Heart left ventricle (tissue), 16 donors: ENCODE results near the gene SLC39A9. TPM values are rescaled to one million over a fixed set of nuclear protein-coding genes. Genes with fewer than 3 reads are reported as not detected.

Experiments
- ATAC-seq, 4 donors: fragments of 200-7000 bp; cut with Tn5 transposase; one replicate each; pipeline ENCODE4 v1.9.1; 2020 to 2022; ENCODE audit warnings: moderate library complexity in 4 of 4, mild to moderate bottlenecking in 3 of 4, moderate number of reproducible peaks in 1 of 4
- DNase-seq, 5 donors: peaks; one replicate each; pipeline ENCODE4 v3.0.0-alpha.2; 2020
- H3K27ac ChIP-seq, 12 donors: fragments of 200-600 bp; sonication (generic) in 4 of 12; one replicate each; pipeline versions ENCODE4 v1.5.0 to v1.8.0; 2016 to 2022; ENCODE audit warnings: mild to moderate bottlenecking in 2 of 12
- H3K27me3 ChIP-seq, 9 donors: fragments of 200-600 bp; sonication (generic) in 2 of 9; one replicate each; pipeline versions ENCODE4 v1.5.1 to v1.8.0; 2016 to 2022; ENCODE audit warnings: mild to moderate bottlenecking in 3 of 9
- H3K36me3 ChIP-seq, 9 donors: fragments of 200-600 bp; sonication (generic) in 2 of 9; one replicate each; pipeline versions ENCODE4 v1.5.0 to v1.8.0; 2018 to 2022; ENCODE audit warnings: mild to moderate bottlenecking in 2 of 9
- H3K4me1 ChIP-seq, 12 donors: fragments of 200-600 bp; sonication (generic) in 4 of 12; one replicate each; pipeline versions ENCODE4 v1.5.0 to v1.8.0; 2016 to 2022; ENCODE audit warnings: mild to moderate bottlenecking in 3 of 12
- H3K4me3 ChIP-seq, 12 donors: fragments of 200-600 bp; sonication (generic) in 4 of 12; one replicate each; pipeline versions ENCODE4 v1.5.0 to v1.8.0; 2017 to 2022; ENCODE audit warnings: mild to moderate bottlenecking in 9 of 12, moderate library complexity in 4 of 12
- H3K9me3 ChIP-seq, 12 donors: fragments of 200-600 bp; sonication (generic) in 4 of 12; one replicate each; pipeline versions ENCODE4 v1.5.0 to v1.8.0; 2016 to 2022; ENCODE audit warnings: mild to moderate bottlenecking in 1 of 12
- CTCF ChIP-seq, 12 donors: fragments of 200-600 bp; sonication (generic) in 4 of 12; IDR thresholded peaks; one replicate each; pipeline versions ENCODE4 v1.5.0 to v1.8.0; 2018 to 2022; ENCODE audit warnings: antibody characterized with exemption in 12 of 12, mild to moderate bottlenecking in 5 of 12
- POLR2A ChIP-seq, 2 donors: fragments of 450-650 bp; IDR thresholded peaks; one replicate each; pipeline ENCODE4 v1.6.1; 2017; ENCODE audit warnings: antibody characterized with exemption in 2 of 2, mild to moderate bottlenecking in 2 of 2, moderate library complexity in 2 of 2
- WGBS, 4 donors: extraction: QIAGEN DNeasy Blood & Tissue Kit in 2 of 4; methylation state at CpG; one replicate each; pipeline versions ENCODE4 v1.1.5 to v1.1.7; 2013 to 2018; 5-methylcytosine and 5-hydroxymethylcytosine counted together
- intact Hi-C, 10 donors: fragments of 100-400 bp; cut with DNase I; formaldehyde crosslinking; loops; one replicate each; pipeline versions ENCODE4 v1.11.1 to v1.14.2; 2022
- polyA plus RNA-seq, 2 donors: library from polyadenylated mRNA; stranded (reverse); fragments of 200-250 nt; gene quantifications; one replicate each; pipeline ENCODE4 v1.2.3, GENCODE V29; 2013
- total RNA-seq, 9 donors: library from RNA; depleted of rRNA in 2 of 9; stranded (reverse); fragments of >200 nt in 2 of 9; fragmentation: NEBNext Ultra II Directional in 3 of 9; extraction: Animal tissue kit (Norgen Biotek cat#: 25700) in 3 of 9; gene quantifications; one replicate each; pipeline versions ENCODE4 v1.1.0 to v1.2.4, GENCODE V29; 2016 to 2023
- donor health status: ischemic (EF 13 %, LVEDD 7.1; RV severe dilation, severe dysfunction).
- donor health status: healthy with polysubstance abuse.
- donor health status: DM: no; HTN: yes; CAD: no.
- donor health status: DM: no; HTN: no; CAD: no.
- donor health status: ischemic (EF 25% LVEDD 6.9; RV normal size, moderate dysfunction).
- donor health status: ischemic (EF 25% LVEDD 5.7; RV mildly dilated, moderate dysfunction).
- donor health status: healthy.
- donor health status: DM: yes; HTN: yes; CAD: no.
- donor health status: ischemic (EF 35%, LVEDD 5.7; RV mildly dilated, moderate dysfunction).
- donor health status: nonischemic (EF 11% LVEDD 7.7; RV severe dilation, severe dysfunction).
- donor health status: DM: yes; HTN: yes; CAD: no.
- donor health status: PGD.
- donor health status: ischemic (EF 29% LVEDD 5.4; RV normal size, mild dysfunction).
- donor health status: nonischemic (EF 23%, LVEDD 6.1; RV moderate dilation, normal function).

Gene SLC39A9
- total and polyA plus RNA-seq, 11 donors: 7.2 to 37.5 (median 25.5) TPM

- H3K27me3 ChIP-seq: no peaks in the 10 kb centered on the region
- no peak for DNase-seq
- WGBS, 4 donors: 61 to 73% (median 65%) methylated on average over 2 of the region's 2 CpGs
- no peak for TF ChIP-seq CTCF (IDR thresholded peaks at IDR 0.05)
- TF ChIP-seq POLR2A (IDR thresholded peaks at IDR 0.05): no peak
- H3K9me3 ChIP-seq: no peaks in the 10 kb centered on the region
- no peak for ATAC-seq
- no peaks in the 10 kb centered on the region for H3K4me1 ChIP-seq
- no peak overlapping the region for H3K4me3 ChIP-seq
- no peak overlapping the region for H3K27ac ChIP-seq
- no peaks in the 10 kb centered on the region for H3K36me3 ChIP-seq
- intact Hi-C loops: loop anchor here in 2 of 10 donors (10.0 kb wide), 2 partner anchors 94 to 334 kb away; no protein-coding TSS in a partner anchor
These were observed 70.5 kb downstream of the SLC39A9 start for GRCh38 chr14:69468949-69469348.

- no peaks in the 10 kb centered on the region for H3K36me3 ChIP-seq
- TF ChIP-seq POLR2A (IDR thresholded peaks at IDR 0.05) (no peak), CTCF (IDR thresholded peaks at IDR 0.05) (no peak)
- ATAC-seq: no peak
- 77 to 86% (median 82%) methylated on average over 3 of the region's 3 CpGs for WGBS, 4 donors
- H3K4me1 ChIP-seq: no peaks in the 10 kb centered on the region
- no peak overlapping the region for H3K4me3 ChIP-seq
- H3K9me3 ChIP-seq: no peaks in the 10 kb centered on the region
- no peak overlapping the region for H3K27ac ChIP-seq
- H3K27me3 ChIP-seq: no peaks in the 10 kb centered on the region
- intact Hi-C loops: no loop called here
- DNase-seq: no peak
These were observed 72.9 kb downstream of the SLC39A9 start for GRCh38 chr14:69471436-69471835.

GRCh38 chr14:69471916-69472315, 73.4 kb downstream of the SLC39A9 start:
- WGBS, 4 donors: 88 to 95% (median 90%) methylated on average over 10 of the region's 10 CpGs
- DNase-seq (no peak), ATAC-seq (no peak)
- no peaks in the 10 kb centered on the region for H3K9me3 ChIP-seq
- no peak overlapping the region for H3K27ac ChIP-seq
- no peaks in the 10 kb centered on the region for H3K4me1 ChIP-seq
- no peaks in the 10 kb centered on the region for H3K36me3 ChIP-seq
- intact Hi-C loops: no loop called here
- H3K27me3 ChIP-seq: no peaks in the 10 kb centered on the region
- no peak overlapping the region for H3K4me3 ChIP-seq
- no peak for TF ChIP-seq POLR2A (IDR thresholded peaks at IDR 0.05)
- no peak for TF ChIP-seq CTCF (IDR thresholded peaks at IDR 0.05)

- H3K4me1 ChIP-seq: no peaks in the 10 kb centered on the region
- ATAC-seq: no peak
- H3K27ac ChIP-seq: no peak overlapping the region
- no peak for DNase-seq
- intact Hi-C loops: no loop called here
- H3K4me3 ChIP-seq: no peak overlapping the region
- TF ChIP-seq POLR2A (IDR thresholded peaks at IDR 0.05) (no peak), CTCF (IDR thresholded peaks at IDR 0.05) (no peak)
- WGBS, 4 donors: 63 to 83% (median 70%) methylated on average over 3 of the region's 3 CpGs
- H3K36me3 ChIP-seq: no peaks in the 10 kb centered on the region
- no peaks in the 10 kb centered on the region for H3K27me3 ChIP-seq
- no peaks in the 10 kb centered on the region for H3K9me3 ChIP-seq
These were observed 74.8 kb downstream of the SLC39A9 start for GRCh38 chr14:69473260-69473659.
